GM23338 (cell line): ENCODE measurements around the gene RBM45. TPM values are rescaled to one million over a fixed set of nuclear protein-coding genes. Genes with fewer than 3 reads are reported as not detected.

ENCODE experiments used
- ATAC-seq: fragments of 200-7000 bp; cut with Tn5 transposase; 3 replicates; pipeline ENCODE4 v1.9.1; 2020
- DNase-seq: peaks from one replicate; pipeline ENCODE4 v3.0.0-alpha.2; 2015; ENCODE audit warnings: low spot score
- H2AFZ ChIP-seq: fragments of 200-600 bp; sonication (generic); 2 replicates; pipeline ENCODE4 v1.8.0; 2016; ENCODE audit warnings: antibody characterized with exemption, mild to moderate bottlenecking, moderate library complexity
- H3F3A ChIP-seq: fragments of 200-600 bp; sonication (generic); replicated peaks from 2 replicates; pipeline ENCODE4 v1.8.0; 2017; ENCODE audit warnings: antibody characterized with exemption, mixed run types, low read depth
- H3K27ac ChIP-seq: fragments of 200-600 bp; sonication (generic); 2 replicates; pipeline ENCODE4 v1.6.1; 2016; ENCODE audit warnings: low read depth
- H3K27me3 ChIP-seq: fragments of 200-600 bp; sonication (generic); 2 replicates; pipeline ENCODE4 v1.8.0; 2016; ENCODE audit warnings: mild to moderate bottlenecking, mixed run types, moderate library complexity; ENCODE audit not compliant: insufficient read depth
- H3K36me3 ChIP-seq: fragments of 200-600 bp; sonication (generic); 2 replicates; pipeline ENCODE4 v1.8.0; 2016; ENCODE audit warnings: mild to moderate bottlenecking; ENCODE audit not compliant: insufficient read depth
- H3K4me1 ChIP-seq: fragments of 200-600 bp; sonication (generic); 2 replicates; pipeline ENCODE4 v1.8.0; 2016; ENCODE audit warnings: mild to moderate bottlenecking, moderate library complexity; ENCODE audit not compliant: insufficient read depth
- H3K4me2 ChIP-seq: fragments of 200-600 bp; sonication (generic); 2 replicates; pipeline ENCODE4 v1.7.1; 2017; ENCODE audit warnings: mixed run types
- H3K4me3 ChIP-seq: fragments of 200-600 bp; sonication (generic); 2 replicates; pipeline ENCODE4 v1.6.1; 2016; ENCODE audit warnings: mixed run types
- H3K79me2 ChIP-seq: fragments of 200-600 bp; sonication (generic); replicated peaks from 2 replicates; pipeline ENCODE4 v1.8.0; 2017; ENCODE audit warnings: mild to moderate bottlenecking; ENCODE audit not compliant: insufficient read depth
- H3K9me2 ChIP-seq: fragments of 200-600 bp; sonication (generic); 2 replicates; pipeline ENCODE4 v1.8.0; 2017; ENCODE audit not compliant: insufficient read depth
- H4K20me1 ChIP-seq: fragments of 200-600 bp; sonication (generic); replicated peaks from 2 replicates; pipeline ENCODE4 v1.8.0; 2017; ENCODE audit warnings: mild to moderate bottlenecking; ENCODE audit not compliant: insufficient read depth
- H3K27ac Mint-ChIP-seq: 2 replicates; pipeline ENCODE4 v1.8.0; 2020; ENCODE audit warnings: inconsistent platforms, mild to moderate bottlenecking, moderate library complexity, mixed read lengths
- H3K27me3 Mint-ChIP-seq: 3 replicates; pipeline ENCODE4 v1.8.0; 2022; ENCODE audit warnings: low read depth, mild to moderate bottlenecking, moderate library complexity, mixed read lengths, inconsistent platforms; ENCODE audit not compliant: insufficient read depth, poor library complexity
- H3K36me3 Mint-ChIP-seq: 3 replicates; pipeline ENCODE4 v1.8.0; 2021; ENCODE audit warnings: low read depth, mild to moderate bottlenecking, inconsistent platforms, moderate library complexity, mixed read lengths
- H3K4me1 Mint-ChIP-seq: 3 replicates; pipeline ENCODE4 v1.8.0; 2020; ENCODE audit warnings: mild to moderate bottlenecking, inconsistent platforms, mixed read lengths
- H3K4me3 Mint-ChIP-seq: 3 replicates; pipeline ENCODE4 v1.8.0; 2021; ENCODE audit warnings: moderate library complexity, mild to moderate bottlenecking, inconsistent platforms, mixed read lengths
- H3K9me3 Mint-ChIP-seq: 3 replicates; pipeline ENCODE4 v1.8.0; 2020; ENCODE audit warnings: moderate library complexity, mild to moderate bottlenecking, inconsistent platforms, mixed read lengths
- CREB1 ChIP-seq: fragments of 250-450 bp; sonication (Bioruptor Pico); IDR thresholded peaks from 2 replicates; pipeline ENCODE4 v1.5.0; 2020; ENCODE audit warnings: low read depth, mild to moderate bottlenecking, moderate library complexity
- ETS1 ChIP-seq: IDR thresholded peaks from 2 replicates; pipeline ENCODE4 v1.6.1; 2016; ENCODE audit warnings: antibody characterized with exemption
- EZH2 ChIP-seq: fragments of 200-600 bp; sonication (generic); IDR thresholded peaks from one replicate; pipeline ENCODE4 v1.8.0; 2017; ENCODE audit warnings: antibody characterized with exemption, mild to moderate bottlenecking, low read depth; ENCODE audit not compliant: unreplicated experiment
- EZH2phosphoT487 ChIP-seq: fragments of 200-600 bp; sonication (generic); IDR thresholded peaks from one replicate; pipeline ENCODE4 v1.8.1; 2018; ENCODE audit warnings: antibody characterized with exemption; ENCODE audit not compliant: unreplicated experiment
- NANOG ChIP-seq: IDR thresholded peaks from 2 replicates; pipeline ENCODE4 v1.6.1; 2016; ENCODE audit warnings: antibody characterized with exemption, borderline replicate concordance
- STAT1 ChIP-seq: IDR thresholded peaks from one replicate; pipeline ENCODE4 v1.6.1; 2016; ENCODE audit warnings: antibody characterized with exemption; ENCODE audit not compliant: unreplicated experiment
- ZNF114 ChIP-seq: fragments of 250-450 bp; sonication (Bioruptor Pico); IDR thresholded peaks from 2 replicates; pipeline ENCODE4 v1.5.0; 2020; ENCODE audit warnings: mild to moderate bottlenecking, moderate library complexity
- ZNF331 ChIP-seq: fragments of 250-450 bp; sonication (Bioruptor Pico); IDR thresholded peaks from 2 replicates; pipeline ENCODE4 v1.5.0; 2020; ENCODE audit warnings: low read depth, mild to moderate bottlenecking, moderate library complexity
- long read RNA-seq: library from polyadenylated mRNA; unstranded; transcript quantifications from one replicate; pipeline ENCODE4 v2.0.0, GENCODE V29; 2020; ENCODE audit not compliant: unreplicated experiment
- polyA plus RNA-seq: library from polyadenylated mRNA; unstranded; fragments of >200 nt; fragmentation: Nextera tagmentation; extraction: Ambion mirVana; gene quantifications from 2 replicates; pipeline ENCODE4 v1.2.1, GENCODE V29; 2016
- total RNA-seq: library from RNA; depleted of rRNA; stranded (reverse); fragments of >200 nt; shearing (Covaris generic); gene quantifications from 2 replicates; pipeline ENCODE4 v1.2.3, GENCODE V29; 2014; rRNA removed
- TF ChIP-seq, protein P1 (sequence below), 2 experiments: fragments of 200-600 bp in 1 of 2; sonication (generic) in 1 of 2; conservative IDR thresholded peaks; 2 replicates each; pipeline versions ENCODE4 v1.5.1 to v1.6.1; 2016 to 2017; ENCODE audit warnings: antibody characterized with exemption in 2 of 2, low read depth in 2 of 2, mild to moderate bottlenecking in 2 of 2, moderate library complexity in 1 of 2
- TF ChIP-seq, protein P2 (sequence below): IDR thresholded peaks from one replicate; pipeline ENCODE4 v1.6.1; 2018; ENCODE audit warnings: antibody characterized with exemption; ENCODE audit not compliant: unreplicated experiment
- TF ChIP-seq, protein P3 (sequence below): fragments of 250-450 bp; sonication (Bioruptor Pico); IDR thresholded peaks from 2 replicates; pipeline ENCODE4 v1.5.0; 2020; ENCODE audit warnings: mild to moderate bottlenecking, moderate library complexity

RBM45 gene
- 9.9 and 15.8 TPM in 2 replicates for total RNA-seq
- polyA plus RNA-seq, result 17.1 and 18.2 TPM in 2 replicates
- long read RNA-seq, transcript RBM45-201 (10 exons, 1,785 nt), result major isoform, 6 of 15 reads
- long read RNA-seq, partial matches to known transcripts, result 3 of 15 reads
- long read RNA-seq, other reads (novel, unspliced or antisense), result 4 of 15 reads

- H3K4me1 ChIP-seq, result no peaks in the 10 kb centered on the region
- peak within 1 kb of the TSS; percentile 91 for H3K4me2 ChIP-seq
- H3K27ac ChIP-seq, result no peak within 1 kb of the TSS
- H3K27me3 ChIP-seq, result no peaks in the 10 kb centered on the region
- DNase-seq (peak; percentile 94), ATAC-seq (peak; percentile 97)
- peak within 1 kb of the TSS; percentile 82 for H3K4me3 ChIP-seq
- H3K9me3 Mint-ChIP-seq, result no peaks in the 10 kb centered on the region
- no peak within 1 kb of the TSS; the same call in none of the 2 replicates for H3K27ac Mint-ChIP-seq
- peaks cover 9% of the 10 kb centered on the region; the same call in 1 of the 2 replicates for H3K79me2 ChIP-seq
- peaks cover 6% of the 10 kb centered on the region for H3K27me3 Mint-ChIP-seq
- peak within 1 kb of the TSS; percentile 95 for H3K4me3 Mint-ChIP-seq
- H4K20me1 ChIP-seq, result no peaks in the 10 kb centered on the region
- no peaks in the 10 kb centered on the region for H3K9me2 ChIP-seq
- no peaks in the 10 kb centered on the region for H3F3A ChIP-seq
- H3K4me1 Mint-ChIP-seq, result 0 out of 3 replicates have a peak, but pooled peaks cover 3% of the 10 kb centered on the region
- H3K36me3 ChIP-seq, result no peaks in the 10 kb centered on the region
- no peaks in the 10 kb centered on the region for H3K36me3 Mint-ChIP-seq
- peak within 1 kb of the TSS; percentile 92 for H2AFZ ChIP-seq
- TF ChIP-seq, protein P1, sequence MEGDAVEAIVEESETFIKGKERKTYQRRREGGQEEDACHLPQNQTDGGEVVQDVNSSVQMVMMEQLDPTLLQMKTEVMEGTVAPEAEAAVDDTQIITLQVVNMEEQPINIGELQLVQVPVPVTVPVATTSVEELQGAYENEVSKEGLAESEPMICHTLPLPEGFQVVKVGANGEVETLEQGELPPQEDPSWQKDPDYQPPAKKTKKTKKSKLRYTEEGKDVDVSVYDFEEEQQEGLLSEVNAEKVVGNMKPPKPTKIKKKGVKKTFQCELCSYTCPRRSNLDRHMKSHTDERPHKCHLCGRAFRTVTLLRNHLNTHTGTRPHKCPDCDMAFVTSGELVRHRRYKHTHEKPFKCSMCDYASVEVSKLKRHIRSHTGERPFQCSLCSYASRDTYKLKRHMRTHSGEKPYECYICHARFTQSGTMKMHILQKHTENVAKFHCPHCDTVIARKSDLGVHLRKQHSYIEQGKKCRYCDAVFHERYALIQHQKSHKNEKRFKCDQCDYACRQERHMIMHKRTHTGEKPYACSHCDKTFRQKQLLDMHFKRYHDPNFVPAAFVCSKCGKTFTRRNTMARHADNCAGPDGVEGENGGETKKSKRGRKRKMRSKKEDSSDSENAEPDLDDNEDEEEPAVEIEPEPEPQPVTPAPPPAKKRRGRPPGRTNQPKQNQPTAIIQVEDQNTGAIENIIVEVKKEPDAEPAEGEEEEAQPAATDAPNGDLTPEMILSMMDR (conservative IDR thresholded peaks at IDR 0.05; ENCODE audit: low read depth in 2 of 2), result peak; percentile 84 to 94
- TF ChIP-seq ETS1, result peak; percentile 68
- TF ChIP-seq, protein P2, sequence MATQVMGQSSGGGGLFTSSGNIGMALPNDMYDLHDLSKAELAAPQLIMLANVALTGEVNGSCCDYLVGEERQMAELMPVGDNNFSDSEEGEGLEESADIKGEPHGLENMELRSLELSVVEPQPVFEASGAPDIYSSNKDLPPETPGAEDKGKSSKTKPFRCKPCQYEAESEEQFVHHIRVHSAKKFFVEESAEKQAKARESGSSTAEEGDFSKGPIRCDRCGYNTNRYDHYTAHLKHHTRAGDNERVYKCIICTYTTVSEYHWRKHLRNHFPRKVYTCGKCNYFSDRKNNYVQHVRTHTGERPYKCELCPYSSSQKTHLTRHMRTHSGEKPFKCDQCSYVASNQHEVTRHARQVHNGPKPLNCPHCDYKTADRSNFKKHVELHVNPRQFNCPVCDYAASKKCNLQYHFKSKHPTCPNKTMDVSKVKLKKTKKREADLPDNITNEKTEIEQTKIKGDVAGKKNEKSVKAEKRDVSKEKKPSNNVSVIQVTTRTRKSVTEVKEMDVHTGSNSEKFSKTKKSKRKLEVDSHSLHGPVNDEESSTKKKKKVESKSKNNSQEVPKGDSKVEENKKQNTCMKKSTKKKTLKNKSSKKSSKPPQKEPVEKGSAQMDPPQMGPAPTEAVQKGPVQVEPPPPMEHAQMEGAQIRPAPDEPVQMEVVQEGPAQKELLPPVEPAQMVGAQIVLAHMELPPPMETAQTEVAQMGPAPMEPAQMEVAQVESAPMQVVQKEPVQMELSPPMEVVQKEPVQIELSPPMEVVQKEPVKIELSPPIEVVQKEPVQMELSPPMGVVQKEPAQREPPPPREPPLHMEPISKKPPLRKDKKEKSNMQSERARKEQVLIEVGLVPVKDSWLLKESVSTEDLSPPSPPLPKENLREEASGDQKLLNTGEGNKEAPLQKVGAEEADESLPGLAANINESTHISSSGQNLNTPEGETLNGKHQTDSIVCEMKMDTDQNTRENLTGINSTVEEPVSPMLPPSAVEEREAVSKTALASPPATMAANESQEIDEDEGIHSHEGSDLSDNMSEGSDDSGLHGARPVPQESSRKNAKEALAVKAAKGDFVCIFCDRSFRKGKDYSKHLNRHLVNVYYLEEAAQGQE, result peak; percentile 68
- 0 out of 2 replicates have a peak, but pooled peaks have one; percentile 55 for TF ChIP-seq CREB1 (CRISPR knock-in tag)
- no peak for TF ChIP-seq EZH2phosphoT487
- no peak for TF ChIP-seq EZH2
- TF ChIP-seq ZNF331, result no peak
- no peak for TF ChIP-seq STAT1
- 0 out of 2 replicates have a peak, but pooled peaks have one; percentile 29 for TF ChIP-seq NANOG
- TF ChIP-seq ZNF114, result no peak
- TF ChIP-seq, protein P3, sequence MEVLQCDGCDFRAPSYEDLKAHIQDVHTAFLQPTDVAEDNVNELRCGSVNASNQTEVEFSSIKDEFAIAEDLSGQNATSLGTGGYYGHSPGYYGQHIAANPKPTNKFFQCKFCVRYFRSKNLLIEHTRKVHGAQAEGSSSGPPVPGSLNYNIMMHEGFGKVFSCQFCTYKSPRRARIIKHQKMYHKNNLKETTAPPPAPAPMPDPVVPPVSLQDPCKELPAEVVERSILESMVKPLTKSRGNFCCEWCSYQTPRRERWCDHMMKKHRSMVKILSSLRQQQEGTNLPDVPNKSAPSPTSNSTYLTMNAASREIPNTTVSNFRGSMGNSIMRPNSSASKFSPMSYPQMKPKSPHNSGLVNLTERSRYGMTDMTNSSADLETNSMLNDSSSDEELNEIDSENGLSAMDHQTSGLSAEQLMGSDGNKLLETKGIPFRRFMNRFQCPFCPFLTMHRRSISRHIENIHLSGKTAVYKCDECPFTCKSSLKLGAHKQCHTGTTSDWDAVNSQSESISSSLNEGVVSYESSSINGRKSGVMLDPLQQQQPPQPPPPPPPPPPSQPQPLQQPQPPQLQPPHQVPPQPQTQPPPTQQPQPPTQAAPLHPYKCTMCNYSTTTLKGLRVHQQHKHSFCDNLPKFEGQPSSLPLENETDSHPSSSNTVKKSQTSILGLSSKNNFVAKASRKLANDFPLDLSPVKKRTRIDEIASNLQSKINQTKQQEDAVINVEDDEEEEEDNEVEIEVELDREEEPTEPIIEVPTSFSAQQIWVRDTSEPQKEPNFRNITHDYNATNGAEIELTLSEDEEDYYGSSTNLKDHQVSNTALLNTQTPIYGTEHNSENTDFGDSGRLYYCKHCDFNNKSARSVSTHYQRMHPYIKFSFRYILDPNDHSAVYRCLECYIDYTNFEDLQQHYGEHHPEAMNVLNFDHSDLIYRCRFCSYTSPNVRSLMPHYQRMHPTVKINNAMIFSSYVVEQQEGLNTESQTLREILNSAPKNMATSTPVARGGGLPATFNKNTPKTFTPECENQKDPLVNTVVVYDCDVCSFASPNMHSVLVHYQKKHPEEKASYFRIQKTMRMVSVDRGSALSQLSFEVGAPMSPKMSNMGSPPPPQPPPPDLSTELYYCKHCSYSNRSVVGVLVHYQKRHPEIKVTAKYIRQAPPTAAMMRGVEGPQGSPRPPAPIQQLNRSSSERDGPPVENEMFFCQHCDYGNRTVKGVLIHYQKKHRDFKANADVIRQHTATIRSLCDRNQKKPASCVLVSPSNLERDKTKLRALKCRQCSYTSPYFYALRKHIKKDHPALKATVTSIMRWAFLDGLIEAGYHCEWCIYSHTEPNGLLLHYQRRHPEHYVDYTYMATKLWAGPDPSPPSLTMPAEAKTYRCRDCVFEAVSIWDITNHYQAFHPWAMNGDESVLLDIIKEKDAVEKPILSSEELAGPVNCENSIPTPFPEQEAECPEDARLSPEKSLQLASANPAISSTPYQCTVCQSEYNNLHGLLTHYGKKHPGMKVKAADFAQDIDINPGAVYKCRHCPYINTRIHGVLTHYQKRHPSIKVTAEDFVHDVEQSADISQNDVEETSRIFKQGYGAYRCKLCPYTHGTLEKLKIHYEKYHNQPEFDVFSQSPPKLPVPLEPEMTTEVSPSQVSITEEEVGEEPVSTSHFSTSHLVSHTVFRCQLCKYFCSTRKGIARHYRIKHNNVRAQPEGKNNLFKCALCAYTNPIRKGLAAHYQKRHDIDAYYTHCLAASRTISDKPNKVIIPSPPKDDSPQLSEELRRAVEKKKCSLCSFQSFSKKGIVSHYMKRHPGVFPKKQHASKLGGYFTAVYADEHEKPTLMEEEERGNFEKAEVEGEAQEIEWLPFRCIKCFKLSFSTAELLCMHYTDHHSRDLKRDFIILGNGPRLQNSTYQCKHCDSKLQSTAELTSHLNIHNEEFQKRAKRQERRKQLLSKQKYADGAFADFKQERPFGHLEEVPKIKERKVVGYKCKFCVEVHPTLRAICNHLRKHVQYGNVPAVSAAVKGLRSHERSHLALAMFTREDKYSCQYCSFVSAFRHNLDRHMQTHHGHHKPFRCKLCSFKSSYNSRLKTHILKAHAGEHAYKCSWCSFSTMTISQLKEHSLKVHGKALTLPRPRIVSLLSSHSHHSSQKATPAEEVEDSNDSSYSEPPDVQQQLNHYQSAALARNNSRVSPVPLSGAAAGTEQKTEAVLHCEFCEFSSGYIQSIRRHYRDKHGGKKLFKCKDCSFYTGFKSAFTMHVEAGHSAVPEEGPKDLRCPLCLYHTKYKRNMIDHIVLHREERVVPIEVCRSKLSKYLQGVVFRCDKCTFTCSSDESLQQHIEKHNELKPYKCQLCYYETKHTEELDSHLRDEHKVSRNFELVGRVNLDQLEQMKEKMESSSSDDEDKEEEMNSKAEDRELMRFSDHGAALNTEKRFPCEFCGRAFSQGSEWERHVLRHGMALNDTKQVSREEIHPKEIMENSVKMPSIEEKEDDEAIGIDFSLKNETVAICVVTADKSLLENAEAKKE, result 0 out of 2 replicates have a peak, but pooled peaks have one; percentile 19
Measured at GRCh38 chr2:178112202-178113152, at the start of gene RBM45. Gene RBM45 (plus strand): TSS chr2:178112437. CDS start chr2:178112547, 110 bp downstream.
